D721Med (cell line): ENCODE results near the gene ZNF177.

Experiments
- DNase-seq: peaks from one replicate; pipeline ENCODE4 v3.0.0; 2011; ENCODE audit warnings: low spot score; ENCODE audit not compliant: insufficient read length
- FAIRE-seq: peaks from 2 replicates; lab custom pipeline; 2011; peaks lifted over from hg19 to GRCh38; lab: Jason Lieb, UNC
- TF ChIP-seq, protein P1 (sequence below): IDR thresholded peaks from 2 replicates; pipeline ENCODE4 v1.5.1; 2012; ENCODE audit warnings: mild to moderate bottlenecking, control low read depth; ENCODE audit not compliant: insufficient read depth; ENCODE audit errors: missing control alignments

The ZNF177 gene

DNA sequence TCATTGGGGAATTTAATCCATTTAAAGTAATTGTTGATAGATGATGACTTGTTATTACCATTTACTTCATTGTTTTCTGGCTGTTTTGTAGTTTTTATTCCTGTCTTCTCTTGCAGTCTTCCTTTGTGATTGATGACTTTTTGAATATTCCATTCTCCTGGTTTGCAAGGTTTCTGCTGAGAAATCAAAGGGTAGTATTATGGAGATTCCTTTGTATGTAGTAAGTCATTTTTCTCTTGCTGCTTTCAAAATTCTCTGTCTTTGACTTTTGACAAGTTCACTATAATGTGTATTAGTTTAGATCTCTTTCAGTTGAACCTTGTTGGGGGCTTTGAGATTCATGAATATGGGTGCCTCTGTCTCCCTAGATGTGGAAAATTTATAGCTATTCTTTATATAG lies 32.8 kb upstream of the ZNF177 start:
- DNase-seq, result no peak
- TF ChIP-seq, protein P1, sequence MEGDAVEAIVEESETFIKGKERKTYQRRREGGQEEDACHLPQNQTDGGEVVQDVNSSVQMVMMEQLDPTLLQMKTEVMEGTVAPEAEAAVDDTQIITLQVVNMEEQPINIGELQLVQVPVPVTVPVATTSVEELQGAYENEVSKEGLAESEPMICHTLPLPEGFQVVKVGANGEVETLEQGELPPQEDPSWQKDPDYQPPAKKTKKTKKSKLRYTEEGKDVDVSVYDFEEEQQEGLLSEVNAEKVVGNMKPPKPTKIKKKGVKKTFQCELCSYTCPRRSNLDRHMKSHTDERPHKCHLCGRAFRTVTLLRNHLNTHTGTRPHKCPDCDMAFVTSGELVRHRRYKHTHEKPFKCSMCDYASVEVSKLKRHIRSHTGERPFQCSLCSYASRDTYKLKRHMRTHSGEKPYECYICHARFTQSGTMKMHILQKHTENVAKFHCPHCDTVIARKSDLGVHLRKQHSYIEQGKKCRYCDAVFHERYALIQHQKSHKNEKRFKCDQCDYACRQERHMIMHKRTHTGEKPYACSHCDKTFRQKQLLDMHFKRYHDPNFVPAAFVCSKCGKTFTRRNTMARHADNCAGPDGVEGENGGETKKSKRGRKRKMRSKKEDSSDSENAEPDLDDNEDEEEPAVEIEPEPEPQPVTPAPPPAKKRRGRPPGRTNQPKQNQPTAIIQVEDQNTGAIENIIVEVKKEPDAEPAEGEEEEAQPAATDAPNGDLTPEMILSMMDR, result no peak
- FAIRE-seq, result no peak

DNA sequence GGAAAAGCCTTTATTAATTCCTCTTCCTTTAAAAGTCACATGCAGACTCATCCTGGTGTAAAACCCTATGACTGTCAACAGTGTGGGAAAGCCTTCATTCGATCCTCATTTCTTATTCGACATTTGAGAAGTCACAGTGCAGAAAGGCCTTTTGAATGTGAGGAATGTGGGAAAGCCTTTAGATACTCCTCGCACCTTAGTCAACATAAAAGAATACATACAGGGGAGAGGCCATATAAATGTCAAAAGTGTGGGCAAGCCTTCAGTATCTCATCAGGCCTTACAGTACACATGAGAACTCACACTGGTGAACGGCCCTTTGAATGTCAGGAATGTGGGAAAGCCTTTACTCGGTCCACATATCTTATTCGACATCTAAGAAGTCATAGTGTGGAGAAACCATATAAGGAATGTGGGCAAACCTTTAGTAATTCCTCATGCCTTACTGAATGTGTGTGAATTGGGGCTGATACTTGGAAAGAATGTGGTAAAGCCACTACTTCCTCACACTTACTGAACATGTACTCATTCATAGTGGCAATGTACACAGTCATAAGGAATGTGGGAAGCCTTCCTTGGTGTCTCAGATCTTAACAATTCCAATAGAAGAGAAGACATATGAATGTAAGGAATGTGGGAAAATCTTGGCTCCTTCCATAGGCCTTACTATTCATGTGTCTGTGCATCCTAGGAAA lies 20.1 kb upstream of the ZNF177 start:
- DNase-seq (no peak), FAIRE-seq (no peak)
- TF ChIP-seq, protein P1, result no peak

DNA sequence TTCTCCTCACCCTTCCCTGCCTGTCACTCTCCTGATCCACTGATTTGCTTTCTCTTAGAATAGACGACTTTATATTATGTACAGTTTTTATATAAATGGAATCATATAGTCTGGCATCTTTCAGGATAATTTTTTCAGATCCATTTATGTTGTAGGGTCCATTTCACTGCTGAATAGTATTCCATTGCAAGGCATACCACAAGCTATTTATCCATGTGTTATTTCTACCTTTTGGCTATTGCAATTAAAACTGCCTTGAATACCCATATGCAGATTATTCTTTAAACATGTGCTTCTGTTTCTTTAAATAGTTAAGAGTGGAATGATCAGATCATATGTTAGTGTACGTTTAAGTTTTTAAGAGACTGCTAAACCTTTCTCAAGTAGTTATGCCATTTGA lies 17.8 kb upstream of the ZNF177 start:
- FAIRE-seq (no peak), DNase-seq (no peak)
- TF ChIP-seq, protein P1, result no peak

DNA sequence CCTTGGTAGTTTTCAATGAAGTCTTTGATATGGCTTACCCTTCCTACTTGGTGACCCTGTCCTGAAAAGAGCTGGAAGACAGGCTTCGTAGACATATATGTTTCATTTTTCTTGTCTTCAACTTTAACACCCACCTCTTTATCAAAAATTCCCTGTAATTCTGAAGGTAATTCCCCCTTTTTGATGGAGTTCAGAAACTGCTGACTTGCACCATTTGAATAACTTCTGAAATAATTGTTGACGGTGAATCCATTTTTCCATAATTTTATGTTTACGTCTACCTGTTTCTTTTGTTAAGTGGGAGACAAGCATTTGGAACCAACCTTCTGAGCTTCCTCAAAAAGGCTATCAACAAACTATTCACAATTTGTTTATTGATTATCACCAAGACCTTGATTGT lies 14.6 kb upstream of the ZNF177 start:
- TF ChIP-seq, protein P1, result no peak
- no peak for FAIRE-seq

DNA sequence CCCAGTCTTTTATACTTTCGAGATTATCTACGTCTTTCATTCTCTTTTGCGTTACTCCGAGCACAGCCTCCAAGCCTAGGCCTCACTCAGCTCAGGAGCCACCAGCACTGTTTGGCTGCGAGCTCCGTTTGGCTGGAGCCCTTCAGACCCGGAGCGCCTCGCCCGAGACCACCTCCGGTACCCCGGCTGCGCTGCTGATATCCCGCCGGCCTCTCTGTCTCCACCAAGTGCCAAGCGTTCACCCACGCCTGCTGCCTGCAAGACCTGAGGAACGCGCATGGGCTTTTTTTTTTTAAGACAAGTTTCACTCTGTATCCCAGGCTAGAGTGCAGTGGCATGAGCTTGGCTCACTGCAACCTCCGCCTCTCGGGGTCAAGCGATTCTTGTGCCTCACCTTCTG lies 14.1 kb upstream of the ZNF177 start:
- TF ChIP-seq, protein P1, result no peak
- no peak for FAIRE-seq
- DNase-seq, result no peak

More for the DNA sequence above, 14.6 kb upstream of the ZNF177 start:
- DNase-seq, result no peak

DNA sequence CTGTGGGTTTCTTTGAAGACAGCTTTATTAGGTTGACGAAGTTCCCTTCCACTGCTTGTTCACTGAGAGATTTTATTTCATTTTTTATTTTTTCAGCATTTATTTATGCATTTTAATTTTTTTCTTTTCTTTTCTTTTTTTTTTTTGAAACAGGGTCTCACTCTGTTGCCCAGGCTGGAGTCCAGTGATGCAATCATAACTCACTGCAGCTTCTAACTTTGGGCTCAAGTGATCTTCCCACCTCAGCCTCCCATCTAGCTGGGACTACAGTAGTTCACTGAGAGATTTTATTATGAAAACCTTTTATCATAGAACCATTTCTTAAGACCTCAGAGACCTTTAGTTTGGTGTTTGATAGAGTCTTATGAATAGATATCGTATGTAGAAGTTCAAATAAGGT lies 10.3 kb upstream of the ZNF177 start:
- TF ChIP-seq, protein P1, result no peak
- no peak for FAIRE-seq
- DNase-seq, result no peak

DNA sequence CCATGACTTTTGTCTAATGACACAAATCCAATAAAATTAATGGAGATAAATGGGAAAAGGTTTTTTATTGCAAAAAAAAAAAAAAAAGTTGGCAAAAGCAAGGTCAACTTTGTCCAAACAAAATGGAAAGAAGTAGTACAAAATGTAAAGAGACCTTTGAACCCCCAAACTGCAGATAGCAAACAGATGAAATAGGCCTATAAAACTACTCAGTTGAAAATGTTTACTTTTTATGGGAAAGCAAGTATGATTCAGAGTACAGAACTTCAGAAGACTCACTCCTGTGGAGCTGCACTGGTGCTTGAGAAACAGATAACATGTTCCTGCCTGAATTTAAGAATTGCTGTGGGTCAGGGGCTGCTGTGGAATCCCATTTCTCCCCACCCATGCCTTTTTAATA lies 9.8 kb upstream of the ZNF177 start:
- FAIRE-seq, result no peak
- TF ChIP-seq, protein P1, result no peak
- DNase-seq, result no peak
